ENCODE data around the gene GTF3C5.
"Not testable (repeated sequence)": the region's sequence is repeated elsewhere in the genome, so short reads cannot be mapped to it uniquely, and the experiment has no call there.

Gene GTF3C5

DNA sequence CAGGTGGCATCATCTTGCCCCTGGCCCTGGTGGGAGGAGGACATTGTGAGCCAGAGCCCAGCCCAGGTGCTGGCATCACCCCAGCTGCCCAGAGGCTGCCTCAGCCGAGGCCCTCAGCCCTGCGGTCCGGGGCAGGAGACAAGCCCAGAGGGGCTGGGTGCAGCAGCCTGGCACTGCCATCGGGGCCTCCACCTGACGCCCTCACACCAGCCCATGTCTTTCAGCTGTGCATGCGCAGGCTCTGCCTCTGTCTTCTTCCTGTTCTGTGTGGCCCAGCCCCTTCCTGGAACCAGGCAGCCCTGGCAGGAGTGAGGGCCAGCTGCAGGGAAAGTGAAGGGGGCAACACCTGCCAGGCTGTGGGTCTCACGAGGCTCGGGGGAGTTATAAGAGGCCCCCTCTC lies 26.2 kb downstream of the GTF3C5 start:
- DNase-seq, result no peak

DNA sequence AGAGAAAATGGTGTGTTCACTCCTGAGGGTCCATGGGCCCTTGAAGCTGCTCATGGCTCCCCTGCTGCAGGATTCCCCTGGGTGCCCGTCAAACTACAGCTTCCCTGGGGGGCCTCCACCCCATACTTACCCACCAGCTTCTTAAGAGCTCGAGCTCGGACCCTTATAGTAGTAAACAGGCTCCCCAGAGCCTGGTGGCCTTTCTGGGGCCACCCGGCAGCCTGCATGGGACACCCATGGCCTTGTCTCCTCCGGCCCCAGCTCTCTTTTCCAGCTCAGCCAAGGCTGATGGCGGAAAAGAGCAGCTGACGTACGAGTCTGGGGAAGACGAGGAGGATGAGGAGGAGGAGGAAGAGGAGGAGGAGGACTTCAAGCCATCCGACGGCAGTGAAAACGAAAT lies 26.8 kb downstream of the GTF3C5 start:
- no peak for DNase-seq

DNA sequence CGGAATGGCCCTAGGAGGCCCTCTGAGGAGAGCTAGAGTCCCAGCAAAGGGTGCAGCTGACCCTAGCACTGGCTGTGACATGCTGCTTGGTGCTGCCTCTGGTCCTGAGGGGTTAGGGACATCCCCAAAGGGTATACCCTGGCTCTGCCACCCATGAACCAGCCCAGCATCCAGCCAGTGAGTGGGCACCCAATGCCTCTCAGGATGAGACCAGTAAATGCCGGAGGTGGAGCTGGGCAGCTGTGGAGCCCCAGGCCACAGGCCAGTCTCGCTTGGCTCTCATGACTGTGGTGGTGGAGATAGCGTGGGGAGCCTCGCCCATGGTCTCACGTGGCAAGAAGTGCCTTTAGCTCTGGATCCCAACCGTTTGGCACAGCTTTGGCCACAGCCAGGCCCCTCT lies 27.3 kb downstream of the GTF3C5 start:
- DNase-seq, result no peak

DNA sequence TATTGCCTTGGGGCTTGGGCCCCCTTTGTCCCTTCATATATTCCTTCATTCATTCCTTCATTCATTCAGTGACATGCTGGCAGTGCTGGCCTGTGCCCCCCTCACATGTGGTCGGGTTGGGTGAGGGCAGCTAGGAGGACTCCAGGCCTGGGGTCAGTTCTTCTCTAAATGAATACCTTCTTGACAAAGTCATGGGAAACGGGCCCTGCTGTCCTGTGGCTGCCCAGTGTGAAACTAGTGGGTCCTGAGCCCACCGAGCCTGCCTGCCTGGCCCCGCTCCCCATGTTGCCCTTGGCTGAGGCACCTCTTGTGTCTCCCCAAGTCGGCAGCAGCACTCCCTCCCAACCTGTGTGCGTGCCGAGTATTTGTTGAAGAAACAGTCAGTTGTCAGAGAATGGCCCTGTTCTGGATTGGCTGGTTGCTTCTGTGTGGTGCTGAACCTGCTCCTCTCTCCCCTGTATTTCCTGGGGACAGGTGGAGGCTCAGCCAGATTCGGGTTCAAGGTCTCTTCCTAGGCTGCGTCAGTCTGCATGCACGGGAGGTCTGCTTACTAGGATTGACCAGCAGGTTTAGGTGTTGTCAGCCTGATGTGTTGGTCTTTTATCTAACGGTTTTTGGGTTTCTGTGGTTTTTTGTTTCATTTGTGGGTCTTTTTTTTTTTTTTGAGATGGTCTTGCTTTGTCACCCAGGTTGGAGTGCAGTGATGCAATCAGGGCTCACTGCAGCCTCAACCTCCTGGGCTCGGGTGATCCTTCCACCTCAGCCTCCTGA lies 27.9 kb downstream of the GTF3C5 start:
- DNase-seq, result no peak

DNA sequence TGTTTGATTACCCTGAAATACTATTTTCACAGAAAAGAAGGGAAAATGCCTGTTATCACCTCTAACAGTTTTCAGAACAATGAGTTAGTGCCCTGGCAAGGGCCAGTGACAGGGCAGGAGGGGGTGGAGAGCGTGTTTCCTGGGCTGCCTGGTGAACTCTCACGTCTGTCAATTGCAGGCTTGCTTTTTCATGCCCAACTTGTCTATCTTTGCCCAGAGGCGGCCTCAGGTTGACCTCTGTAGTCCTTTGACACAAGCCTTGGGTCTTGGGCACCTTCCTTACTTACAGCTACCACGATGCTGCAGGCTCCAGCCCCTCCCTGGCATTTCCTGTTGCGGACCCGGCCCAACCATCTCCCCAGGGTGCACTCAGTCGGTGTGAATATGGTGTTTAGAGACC lies 28.8 kb downstream of the GTF3C5 start:
- DNase-seq, result no peak

DNA sequence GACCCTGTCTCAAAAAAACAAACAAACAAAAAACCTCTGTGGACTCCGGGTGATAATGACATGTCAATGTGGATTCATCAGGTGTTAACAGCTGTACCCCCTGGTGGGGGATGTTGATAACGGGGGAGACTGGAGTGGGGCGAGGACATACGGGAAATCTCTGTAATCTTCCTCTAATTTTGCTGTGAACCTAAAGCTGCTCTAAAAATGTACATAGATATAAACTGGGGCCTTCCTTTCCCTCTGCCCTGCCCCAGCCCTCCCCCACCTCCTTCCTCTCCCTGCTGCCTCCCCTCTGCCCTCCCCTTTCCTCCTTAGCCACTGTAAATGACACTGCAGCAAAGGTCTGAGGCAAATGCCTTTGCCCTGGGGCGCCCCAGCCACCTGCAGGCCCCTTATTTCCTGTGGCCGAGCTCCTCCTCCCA lies 29.6 kb downstream of the GTF3C5 start:
- DNase-seq, result no peak

DNA sequence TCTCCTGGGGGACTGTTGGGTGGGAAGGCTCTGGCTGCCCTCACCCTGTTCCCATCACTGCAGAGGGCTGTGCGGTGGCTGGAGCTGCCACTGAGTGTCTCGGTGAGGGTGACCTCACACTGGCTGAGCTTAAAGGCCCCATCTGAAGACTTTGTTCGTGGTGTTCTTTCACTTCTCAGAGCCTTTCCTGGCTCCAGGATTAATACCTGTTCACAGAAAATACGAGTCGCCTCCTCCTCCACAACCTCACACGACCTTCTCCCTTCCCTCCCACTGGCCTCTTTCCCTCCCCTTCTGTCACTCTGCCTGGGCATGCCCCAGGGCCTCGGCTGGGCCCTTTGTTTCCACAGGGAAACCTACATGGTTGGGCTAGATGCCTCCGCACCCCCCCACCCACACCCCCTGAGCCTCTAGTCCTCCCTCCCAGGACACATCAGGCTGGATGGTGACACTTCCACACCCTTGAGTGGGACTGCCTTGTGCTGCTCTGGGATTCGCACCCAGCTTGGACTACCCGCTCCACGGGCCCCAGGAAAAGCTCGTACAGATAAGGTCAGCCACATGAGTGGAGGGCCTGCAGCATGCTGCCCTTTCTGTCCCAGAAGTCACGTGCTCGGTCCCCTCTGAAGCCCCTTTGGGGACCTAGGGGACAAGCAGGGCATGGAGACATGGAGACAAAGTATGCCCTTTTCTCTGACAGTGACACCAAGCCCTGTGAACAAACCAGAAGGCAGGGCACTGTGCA lies 30.4 kb downstream of the GTF3C5 start:
- DNase-seq, result not testable (repeated sequence)

DNA sequence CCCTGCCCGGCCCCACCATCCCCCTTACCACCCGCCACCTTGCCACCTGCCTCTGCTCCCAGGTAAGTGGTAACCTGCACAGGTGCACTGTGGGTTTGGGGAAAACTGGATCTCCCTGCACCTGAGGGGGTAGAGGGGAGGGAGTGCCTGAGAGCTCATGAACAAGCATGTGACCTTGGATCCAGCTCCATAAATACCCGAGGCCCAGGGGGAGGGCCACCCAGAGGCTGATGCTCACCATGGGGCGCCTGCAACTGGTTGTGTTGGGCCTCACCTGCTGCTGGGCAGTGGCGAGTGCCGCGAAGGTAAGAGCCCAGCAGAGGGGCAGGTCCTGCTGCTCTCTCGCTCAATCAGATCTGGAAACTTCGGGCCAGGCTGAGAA lies 31.0 kb downstream of the GTF3C5 start, which contains the start of gene CEL:
Gene CEL (plus strand): TSS at position 218 of the 382 bp plus-strand sequence. CDS start 22 bp downstream, at position 240.
- not testable (repeated sequence) for DNase-seq

DNA sequence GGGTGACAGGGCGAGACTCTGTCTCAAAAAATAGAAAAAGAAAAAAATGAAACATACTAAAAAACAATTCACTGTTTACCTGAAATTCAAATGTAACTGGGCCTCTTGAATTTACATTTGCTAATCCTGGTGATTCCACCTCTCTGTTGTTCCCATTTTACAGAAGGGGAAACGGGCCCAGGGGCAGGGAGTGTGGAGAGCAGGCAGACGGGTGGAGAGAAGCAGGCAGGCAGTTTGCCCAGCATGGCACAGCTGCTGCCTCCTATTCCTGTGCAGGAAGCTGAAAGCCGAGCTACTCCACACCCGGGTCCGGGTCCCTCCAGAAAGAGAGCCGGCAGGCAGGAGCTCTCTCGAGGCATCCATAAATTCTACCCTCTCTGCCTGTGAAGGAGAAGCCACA lies 31.8 kb downstream of the GTF3C5 start:
- not testable (repeated sequence) for DNase-seq

DNA sequence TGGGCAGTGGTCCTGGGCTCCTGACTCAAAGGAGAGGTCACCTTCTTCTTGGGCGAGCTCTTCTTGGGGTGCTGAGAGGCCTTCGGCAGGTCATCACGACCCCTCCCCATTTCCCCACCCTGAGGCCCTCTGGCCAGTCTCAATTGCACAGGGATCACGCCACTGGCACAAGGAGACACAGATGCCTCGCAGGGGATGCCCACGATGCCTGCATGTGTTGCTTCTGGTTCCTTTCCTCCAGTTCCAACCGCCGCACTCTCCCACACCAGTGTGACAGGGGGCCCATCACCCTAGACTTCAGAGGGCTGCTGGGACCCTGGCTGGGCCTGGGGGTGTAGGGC lies 32.3 kb downstream of the GTF3C5 start:
- DNase-seq, result no peak

DNA sequence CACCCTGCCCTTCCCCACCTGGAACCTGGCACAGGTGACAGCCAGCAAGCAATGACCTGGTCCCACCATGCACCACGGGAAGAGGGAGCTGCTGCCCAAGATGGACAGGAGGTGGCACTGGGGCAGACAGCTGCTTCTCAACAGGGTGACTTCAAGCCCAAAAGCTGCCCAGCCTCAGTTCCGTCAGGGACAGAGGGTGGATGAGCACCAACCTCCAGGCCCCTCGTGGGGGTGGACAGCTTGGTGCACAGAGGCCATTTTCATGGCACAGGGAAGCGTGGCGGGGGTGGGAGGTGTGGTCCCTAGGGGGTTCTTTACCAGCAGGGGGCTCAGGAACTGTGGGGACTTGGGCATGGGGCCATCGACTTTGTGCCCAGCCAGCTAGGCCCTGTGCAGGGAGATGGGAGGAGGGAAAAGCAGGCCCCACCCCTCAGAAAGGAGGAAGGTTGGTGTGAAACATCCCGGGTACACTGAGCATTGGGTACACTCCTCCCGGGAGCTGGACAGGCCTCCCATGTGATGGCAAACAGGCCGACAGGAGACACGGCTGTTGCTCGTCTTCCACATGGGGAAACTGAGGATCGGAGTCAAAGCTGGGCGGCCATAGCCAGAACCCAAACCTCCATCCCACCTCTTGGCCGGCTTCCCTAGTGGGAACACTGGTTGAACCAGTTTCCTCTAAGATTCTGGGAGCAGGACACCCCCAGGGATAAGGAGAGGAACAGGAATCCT lies 32.9 kb downstream of the GTF3C5 start:
- no peak for DNase-seq

DNA sequence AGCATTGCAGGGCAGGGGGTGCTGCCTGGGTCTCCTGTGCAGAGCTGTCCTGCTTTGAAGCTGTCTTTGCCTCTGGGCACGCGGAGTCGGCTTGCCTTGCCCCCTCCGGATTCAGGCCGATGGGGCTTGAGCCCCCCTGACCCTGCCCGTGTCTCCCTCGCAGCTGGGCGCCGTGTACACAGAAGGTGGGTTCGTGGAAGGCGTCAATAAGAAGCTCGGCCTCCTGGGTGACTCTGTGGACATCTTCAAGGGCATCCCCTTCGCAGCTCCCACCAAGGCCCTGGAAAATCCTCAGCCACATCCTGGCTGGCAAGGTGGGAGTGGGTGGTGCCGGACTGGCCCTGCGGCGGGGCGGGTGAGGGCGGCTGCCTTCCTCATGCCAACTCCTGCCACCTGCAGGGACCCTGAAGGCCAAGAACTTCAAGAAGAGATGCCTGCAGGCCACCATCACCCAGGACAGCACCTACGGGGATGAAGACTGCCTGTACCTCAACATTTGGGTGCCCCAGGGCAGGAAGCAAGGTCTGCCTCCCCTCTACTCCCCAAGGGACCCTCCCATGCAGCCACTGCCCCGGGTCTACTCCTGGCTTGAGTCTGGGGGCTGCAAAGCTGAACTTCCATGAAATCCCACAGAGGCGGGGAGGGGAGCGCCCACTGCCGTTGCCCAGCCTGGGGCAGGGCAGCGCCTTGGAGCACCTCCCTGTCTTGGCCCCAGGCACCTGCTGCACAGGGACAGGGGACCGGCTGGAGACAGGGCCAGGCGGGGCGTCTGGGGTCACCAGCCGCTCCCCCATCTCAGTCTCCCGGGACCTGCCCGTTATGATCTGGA lies 33.7 kb downstream of the GTF3C5 start:
- DNase-seq, result no peak

DNA sequence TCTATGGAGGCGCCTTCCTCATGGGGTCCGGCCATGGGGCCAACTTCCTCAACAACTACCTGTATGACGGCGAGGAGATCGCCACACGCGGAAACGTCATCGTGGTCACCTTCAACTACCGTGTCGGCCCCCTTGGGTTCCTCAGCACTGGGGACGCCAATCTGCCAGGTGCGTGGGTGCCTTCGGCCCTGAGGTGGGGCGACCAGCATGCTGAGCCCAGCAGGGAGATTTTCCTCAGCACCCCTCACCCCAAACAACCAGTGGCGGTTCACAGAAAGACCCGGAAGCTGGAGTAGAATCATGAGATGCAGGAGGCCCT lies 34.2 kb downstream of the GTF3C5 start:
- no peak for DNase-seq

DNA sequence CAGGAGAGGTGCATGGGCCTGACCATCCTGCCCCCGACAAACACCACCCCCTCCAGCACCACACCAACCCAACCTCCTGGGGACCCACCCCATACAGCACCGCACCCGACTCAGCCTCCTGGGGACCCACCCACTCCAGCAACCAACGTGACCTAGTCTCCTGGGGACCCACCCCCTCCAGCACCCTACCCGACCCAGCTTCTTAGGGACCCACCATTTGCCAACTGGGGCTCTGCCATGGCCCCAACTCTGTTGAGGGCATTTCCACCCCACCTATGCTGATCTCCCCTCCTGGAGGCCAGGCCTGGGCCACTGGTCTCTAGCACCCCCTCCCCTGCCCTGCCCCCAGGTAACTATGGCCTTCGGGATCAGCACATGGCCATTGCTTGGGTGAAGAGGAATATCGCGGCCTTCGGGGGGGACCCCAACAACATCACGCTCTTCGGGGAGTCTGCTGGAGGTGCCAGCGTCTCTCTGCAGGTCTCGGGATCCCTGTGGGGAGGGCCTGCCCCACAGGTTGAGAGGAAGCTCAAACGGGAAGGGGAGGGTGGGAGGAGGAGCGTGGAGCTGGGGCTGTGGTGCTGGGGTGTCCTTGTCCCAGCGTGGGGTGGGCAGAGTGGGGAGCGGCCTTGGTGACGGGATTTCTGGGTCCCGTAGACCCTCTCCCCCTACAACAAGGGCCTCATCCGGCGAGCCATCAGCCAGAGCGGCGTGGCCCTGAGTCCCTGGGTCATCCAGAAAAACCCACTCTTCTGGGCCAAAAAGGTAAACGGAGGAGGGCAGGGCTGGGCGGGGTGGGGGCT lies 35.6 kb downstream of the GTF3C5 start:
- DNase-seq, result no peak

DNA sequence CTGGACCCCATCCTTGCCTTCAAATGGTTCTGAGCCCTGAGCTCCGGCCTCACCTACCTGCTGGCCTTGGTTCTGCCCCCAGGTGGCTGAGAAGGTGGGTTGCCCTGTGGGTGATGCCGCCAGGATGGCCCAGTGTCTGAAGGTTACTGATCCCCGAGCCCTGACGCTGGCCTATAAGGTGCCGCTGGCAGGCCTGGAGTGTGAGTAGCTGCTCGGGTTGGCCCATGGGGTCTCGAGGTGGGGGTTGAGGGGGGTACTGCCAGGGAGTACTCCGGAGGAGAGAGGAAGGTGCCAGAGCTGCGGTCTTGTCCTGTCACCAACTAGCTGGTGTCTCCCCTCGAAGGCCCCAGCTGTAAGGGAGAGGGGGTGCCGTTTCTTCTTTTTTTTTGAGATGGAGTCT lies 36.2 kb downstream of the GTF3C5 start:
- no peak for DNase-seq

DNA sequence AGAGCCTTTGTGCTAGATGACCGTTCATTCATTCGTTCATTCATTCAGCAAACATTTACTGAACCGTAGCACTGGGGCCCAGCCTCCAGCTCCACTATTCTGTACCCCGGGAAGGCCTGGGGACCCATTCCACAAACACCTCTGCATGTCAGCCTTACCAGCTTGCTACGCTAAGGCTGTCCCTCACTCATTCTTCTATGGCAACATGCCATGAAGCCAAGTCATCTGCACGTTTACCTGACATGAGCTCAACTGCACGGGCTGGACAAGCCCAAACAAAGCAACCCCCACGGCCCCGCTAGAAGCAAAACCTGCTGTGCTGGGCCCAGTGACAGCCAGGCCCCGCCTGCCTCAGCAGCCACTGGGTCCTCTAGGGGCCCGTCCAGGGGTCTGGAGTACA lies 37.0 kb downstream of the GTF3C5 start:
- no peak for DNase-seq

DNA sequence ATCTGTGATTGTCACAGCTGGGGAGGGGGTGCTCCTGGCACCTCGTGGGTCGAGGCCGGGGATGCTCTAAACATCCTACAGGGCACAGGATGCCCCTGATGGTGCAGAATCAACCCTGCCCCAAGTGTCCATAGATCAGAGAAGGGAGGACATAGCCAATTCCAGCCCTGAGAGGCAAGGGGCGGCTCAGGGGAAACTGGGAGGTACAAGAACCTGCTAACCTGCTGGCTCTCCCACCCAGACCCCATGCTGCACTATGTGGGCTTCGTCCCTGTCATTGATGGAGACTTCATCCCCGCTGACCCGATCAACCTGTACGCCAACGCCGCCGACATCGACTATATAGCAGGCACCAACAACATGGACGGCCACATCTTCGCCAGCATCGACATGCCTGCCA lies 37.6 kb downstream of the GTF3C5 start:
- not testable (repeated sequence) for DNase-seq

DNA sequence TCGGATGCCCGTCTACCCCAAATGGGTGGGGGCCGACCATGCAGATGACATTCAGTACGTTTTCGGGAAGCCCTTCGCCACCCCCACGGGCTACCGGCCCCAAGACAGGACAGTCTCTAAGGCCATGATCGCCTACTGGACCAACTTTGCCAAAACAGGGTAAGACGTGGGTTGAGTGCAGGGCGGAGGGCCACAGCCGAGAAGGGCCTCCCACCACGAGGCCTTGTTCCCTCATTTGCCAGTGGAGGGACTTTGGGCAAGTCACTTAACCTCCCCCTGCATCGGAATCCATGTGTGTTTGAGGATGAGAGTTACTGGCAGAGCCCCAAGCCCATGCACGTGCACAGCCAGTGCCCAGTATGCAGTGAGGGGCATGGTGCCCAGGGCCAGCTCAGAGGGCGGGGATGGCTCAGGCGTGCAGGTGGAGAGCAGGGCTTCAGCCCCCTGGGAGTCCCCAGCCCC lies 39.7 kb downstream of the GTF3C5 start:
- not testable (repeated sequence) for DNase-seq

DNA sequence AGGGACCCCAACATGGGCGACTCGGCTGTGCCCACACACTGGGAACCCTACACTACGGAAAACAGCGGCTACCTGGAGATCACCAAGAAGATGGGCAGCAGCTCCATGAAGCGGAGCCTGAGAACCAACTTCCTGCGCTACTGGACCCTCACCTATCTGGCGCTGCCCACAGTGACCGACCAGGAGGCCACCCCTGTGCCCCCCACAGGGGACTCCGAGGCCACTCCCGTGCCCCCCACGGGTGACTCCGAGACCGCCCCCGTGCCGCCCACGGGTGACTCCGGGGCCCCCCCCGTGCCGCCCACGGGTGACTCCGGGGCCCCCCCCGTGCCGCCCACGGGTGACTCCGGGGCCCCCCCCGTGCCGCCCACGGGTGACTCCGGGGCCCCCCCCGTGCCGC lies 40.2 kb downstream of the GTF3C5 start:
- DNase-seq, result not testable (repeated sequence)

DNA sequence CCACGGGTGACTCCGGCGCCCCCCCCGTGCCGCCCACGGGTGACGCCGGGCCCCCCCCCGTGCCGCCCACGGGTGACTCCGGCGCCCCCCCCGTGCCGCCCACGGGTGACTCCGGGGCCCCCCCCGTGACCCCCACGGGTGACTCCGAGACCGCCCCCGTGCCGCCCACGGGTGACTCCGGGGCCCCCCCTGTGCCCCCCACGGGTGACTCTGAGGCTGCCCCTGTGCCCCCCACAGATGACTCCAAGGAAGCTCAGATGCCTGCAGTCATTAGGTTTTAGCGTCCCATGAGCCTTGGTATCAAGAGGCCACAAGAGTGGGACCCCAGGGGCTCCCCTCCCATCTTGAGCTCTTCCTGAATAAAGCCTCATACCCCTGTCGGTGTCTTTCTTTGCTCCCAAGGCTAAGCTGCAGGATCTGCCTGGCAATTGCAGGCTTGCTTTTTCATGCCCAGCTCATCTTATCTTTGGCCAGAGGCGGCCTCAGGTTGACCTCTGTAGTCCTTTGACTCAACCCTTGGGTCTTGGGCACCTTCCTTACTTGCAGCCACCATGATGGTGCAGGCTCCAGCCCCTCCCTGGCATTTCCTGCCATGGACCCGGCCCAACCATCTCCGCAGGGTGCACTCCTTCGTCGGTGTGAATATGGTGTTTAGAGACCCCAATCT lies 40.8 kb downstream of the GTF3C5 start:
- DNase-seq, result no peak

DNA sequence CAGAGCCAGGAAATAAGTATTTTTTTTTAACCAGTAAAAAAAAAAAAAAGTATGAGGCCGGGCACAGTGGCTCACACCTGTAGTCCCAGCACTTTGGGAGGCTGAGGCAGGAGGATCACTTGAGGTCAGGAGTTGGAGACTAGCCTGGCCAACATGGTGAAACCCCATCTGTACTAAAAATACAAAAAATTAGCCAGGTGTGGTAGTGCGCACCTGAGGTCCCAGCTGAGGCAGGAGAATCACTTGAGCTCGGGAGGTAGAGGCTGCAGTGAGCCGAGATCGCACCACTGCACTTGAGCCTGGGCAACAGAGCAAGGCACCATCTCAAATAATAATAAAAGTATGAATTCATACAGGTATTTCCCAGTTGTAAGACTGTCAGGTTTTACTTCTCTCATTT lies 41.4 kb downstream of the GTF3C5 start:
- not testable (repeated sequence) for DNase-seq

Measured in NCI-H1092 treated with DMSO at 0.1 percent for 48 hours (cell line).